LNCAP (cell line): Measurements from ENCODE around the gene FKBP1B.

Experiments used
- CTCF ChIP-seq: fragments of 450-650 bp; IDR thresholded peaks from 2 replicates; pipeline ENCODE4 v1.5.1; 2017; ENCODE audit warnings: mild to moderate bottlenecking

FKBP1B gene

GRCh38 chr2:24048769-24049484 is 614 bp upstream of the FKBP1B start:
- TF ChIP-seq CTCF = no peak

- no peak for TF ChIP-seq CTCF
Observed at GRCh38 chr2:24050041-24050979, 769 bp downstream of the FKBP1B start.

GRCh38 chr2:24051833-24052232 is 2.3 kb downstream of the FKBP1B start:
- no peak for TF ChIP-seq CTCF

GRCh38 chr2:24052951-24053350 is 3.4 kb downstream of the FKBP1B start:
- no peak for TF ChIP-seq CTCF

GRCh38 chr2:24054366-24055010 is 4.9 kb downstream of the FKBP1B start:
- TF ChIP-seq CTCF = no peak

GRCh38 chr2:24055750-24056149 is 6.2 kb downstream of the FKBP1B start:
- no peak for TF ChIP-seq CTCF

- TF ChIP-seq CTCF = no peak
Observed at GRCh38 chr2:24058564-24059271, 9.2 kb downstream of the FKBP1B start.
